ENCODE data around the gene CSTPP1.

Gene CSTPP1

DNA sequence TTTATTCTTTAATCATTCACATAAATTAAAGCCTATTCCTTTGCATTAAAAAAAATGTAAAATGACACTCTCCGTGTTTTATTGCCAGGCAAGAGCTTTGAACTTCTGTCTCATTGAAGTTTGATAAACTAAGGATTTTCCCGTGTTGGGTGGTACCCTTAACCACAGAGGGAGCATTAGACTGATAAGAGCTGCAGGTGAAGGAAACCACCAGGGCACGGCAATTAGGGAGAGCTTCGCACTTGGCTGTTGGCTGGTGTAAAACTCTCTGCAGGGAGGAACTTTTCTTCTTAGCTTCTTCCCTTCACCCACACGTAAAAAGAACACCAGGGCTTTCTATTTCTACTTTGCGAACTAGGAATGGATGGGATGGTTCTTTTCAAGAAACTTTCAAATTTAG is 47.0 kb downstream of the CSTPP1 start:
- Histone ChIP-seq H3K4me2 (ENCODE audit: low read length) (no peak overlapping the region), H3K9ac (ENCODE audit: low read length) (no peak overlapping the region), H3K4me3 (ENCODE audit: low read depth, low read length, poor library complexity, severe bottlenecking) (no peak overlapping the region), H3K9me3 (ENCODE audit: low read length) (no peaks in the 10 kb centered on the region), H3K27me3 (ENCODE audit: insufficient read depth, low read length) (no peaks in the 10 kb centered on the region), H4K20me1 (ENCODE audit: insufficient read depth, low read length) (no peaks in the 10 kb centered on the region), H3K4me1 (ENCODE audit: insufficient read depth, low read length, severe bottlenecking) (no peaks in the 10 kb centered on the region), H3K79me2 (ENCODE audit: insufficient read depth, low read length) (no peaks in the 10 kb centered on the region), H3F3A (ENCODE audit: insufficient read depth, low read length) (no peaks in the 10 kb centered on the region), H3K36me3 (ENCODE audit: insufficient read depth, low read length) (no peaks in the 10 kb centered on the region; the same call in 1 of the 2 replicates), H2AFZ (ENCODE audit: low read length) (no peak overlapping the region), H3K27ac (ENCODE audit: low read depth, low read length, poor library complexity, severe bottlenecking) (no peak overlapping the region), H3K9me2 (ENCODE audit: low read depth, low read length) (no peaks in the 10 kb centered on the region)
- TF ChIP-seq EZH2 (IDR thresholded peaks at IDR 0.05; ENCODE audit: borderline replicate concordance, low read length) (no peak), CTCF (IDR thresholded peaks at IDR 0.05; ENCODE audit: low read length) (no peak)

- H3K4me2 ChIP-seq (ENCODE audit: low read length): no peak overlapping the region
- no peaks in the 10 kb centered on the region for H3K9me2 ChIP-seq (ENCODE audit: low read depth, low read length)
- no peak overlapping the region for H3K27ac ChIP-seq (ENCODE audit: low read depth, low read length, poor library complexity, severe bottlenecking)
- peaks cover 4% of the 10 kb centered on the region for H3K36me3 ChIP-seq (ENCODE audit: insufficient read depth, low read length)
- no peak overlapping the region for H3K9ac ChIP-seq (ENCODE audit: low read length)
- no peak overlapping the region for H2AFZ ChIP-seq (ENCODE audit: low read length)
- no peaks in the 10 kb centered on the region for H3K79me2 ChIP-seq (ENCODE audit: insufficient read depth, low read length)
- TF ChIP-seq CTCF (IDR thresholded peaks at IDR 0.05; ENCODE audit: low read length) (no peak), EZH2 (IDR thresholded peaks at IDR 0.05; ENCODE audit: borderline replicate concordance, low read length) (no peak)
- H4K20me1 ChIP-seq (ENCODE audit: insufficient read depth, low read length): no peaks in the 10 kb centered on the region
- H3K4me1 ChIP-seq (ENCODE audit: insufficient read depth, low read length, severe bottlenecking): no peaks in the 10 kb centered on the region
- H3F3A ChIP-seq (ENCODE audit: insufficient read depth, low read length): no peaks in the 10 kb centered on the region
- 0 out of 2 replicates have a peak, but pooled peaks cover under 1% of the 10 kb centered on the region for H3K9me3 ChIP-seq (ENCODE audit: low read length)
- no peak overlapping the region for H3K4me3 ChIP-seq (ENCODE audit: low read depth, low read length, poor library complexity, severe bottlenecking)
- H3K27me3 ChIP-seq (ENCODE audit: insufficient read depth, low read length): no peaks in the 10 kb centered on the region
Measured at GRCh38 chr11:46984548-46984947, 48.0 kb downstream of the CSTPP1 start.

GRCh38 chr11:46984987-46985386 is 48.4 kb downstream of the CSTPP1 start:
- Histone ChIP-seq H3K9me3 (ENCODE audit: low read length) (0 out of 2 replicates have a peak, but pooled peaks cover 4% of the 10 kb centered on the region), H3K4me1 (ENCODE audit: insufficient read depth, low read length, severe bottlenecking) (no peaks in the 10 kb centered on the region), H3K4me2 (ENCODE audit: low read length) (no peak overlapping the region)

More at GRCh38 chr11:46984987-46985386, 48.4 kb downstream of the CSTPP1 start:
- no peaks in the 10 kb centered on the region for H3F3A ChIP-seq (ENCODE audit: insufficient read depth, low read length)
- no peak for TF ChIP-seq EZH2 (IDR thresholded peaks at IDR 0.05; ENCODE audit: borderline replicate concordance, low read length)
- TF ChIP-seq CTCF (IDR thresholded peaks at IDR 0.05; ENCODE audit: low read length): no peak
- H3K36me3 ChIP-seq (ENCODE audit: insufficient read depth, low read length): peaks cover 9% of the 10 kb centered on the region
- H3K9me2 ChIP-seq (ENCODE audit: low read depth, low read length): no peaks in the 10 kb centered on the region
- no peak overlapping the region for H3K9ac ChIP-seq (ENCODE audit: low read length)
- no peaks in the 10 kb centered on the region for H3K27me3 ChIP-seq (ENCODE audit: insufficient read depth, low read length)
- H3K27ac ChIP-seq (ENCODE audit: low read depth, low read length, poor library complexity, severe bottlenecking): no peak overlapping the region
- no peaks in the 10 kb centered on the region for H4K20me1 ChIP-seq (ENCODE audit: insufficient read depth, low read length)
- H2AFZ ChIP-seq (ENCODE audit: low read length): no peak overlapping the region
- no peak overlapping the region for H3K4me3 ChIP-seq (ENCODE audit: low read depth, low read length, poor library complexity, severe bottlenecking)
- no peaks in the 10 kb centered on the region for H3K79me2 ChIP-seq (ENCODE audit: insufficient read depth, low read length)

Data from OCI-LY1 (cell line).